DMS 273 (cell line): ENCODE results near the gene RPS6KB1.
A peak's percentile ranks its signal among the peaks of the same experiment; 100 is the strongest.
"Not testable (repeated sequence)": the region's sequence is repeated elsewhere in the genome, so short reads cannot be mapped to it uniquely, and the experiment has no call there.

Source experiments
- DNase-seq: peaks from one replicate; lab custom pipeline; 2025; ENCODE audit not compliant: unreplicated experiment; lab: John Stamatoyannopoulos, UW

Gene RPS6KB1

DNA sequence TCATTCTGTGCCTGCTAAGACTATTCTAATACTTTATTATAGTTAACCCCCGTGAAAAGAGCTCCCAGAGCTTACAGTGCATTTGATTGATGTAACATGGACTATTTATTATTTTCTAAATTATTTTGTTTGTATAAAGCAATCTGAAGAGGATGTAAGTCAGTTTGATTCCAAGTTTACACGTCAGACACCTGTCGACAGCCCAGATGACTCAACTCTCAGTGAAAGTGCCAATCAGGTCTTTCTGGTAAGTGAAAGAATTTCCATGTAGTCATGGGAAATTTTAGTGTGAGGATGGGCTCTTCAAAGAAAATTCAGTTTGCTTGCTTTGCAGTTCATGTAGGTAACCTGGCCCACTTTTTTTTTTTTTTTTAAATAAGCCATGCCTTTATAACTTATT, 47.8 kb downstream of the RPS6KB1 start:
- not testable (repeated sequence) for DNase-seq

DNA sequence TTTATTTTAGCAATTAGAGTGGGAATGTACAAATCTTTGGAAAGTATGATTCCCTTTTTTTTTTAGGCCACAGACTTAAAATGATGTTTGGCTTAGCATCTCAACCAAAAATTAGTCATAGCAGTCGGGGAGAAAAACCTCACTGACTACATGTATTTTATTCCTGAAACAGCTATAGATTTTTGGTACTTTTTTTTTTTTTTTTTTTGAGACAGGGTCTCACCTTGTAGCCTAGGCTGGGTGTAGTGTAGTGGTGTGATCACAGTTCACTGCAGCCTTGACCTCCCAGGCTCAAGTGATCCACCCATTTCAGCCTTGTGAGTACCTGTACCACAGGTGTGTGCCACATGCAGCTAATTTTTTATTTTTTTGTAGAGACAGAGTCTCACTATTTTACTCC, 48.2 kb downstream of the RPS6KB1 start:
- DNase-seq = no peak

DNA sequence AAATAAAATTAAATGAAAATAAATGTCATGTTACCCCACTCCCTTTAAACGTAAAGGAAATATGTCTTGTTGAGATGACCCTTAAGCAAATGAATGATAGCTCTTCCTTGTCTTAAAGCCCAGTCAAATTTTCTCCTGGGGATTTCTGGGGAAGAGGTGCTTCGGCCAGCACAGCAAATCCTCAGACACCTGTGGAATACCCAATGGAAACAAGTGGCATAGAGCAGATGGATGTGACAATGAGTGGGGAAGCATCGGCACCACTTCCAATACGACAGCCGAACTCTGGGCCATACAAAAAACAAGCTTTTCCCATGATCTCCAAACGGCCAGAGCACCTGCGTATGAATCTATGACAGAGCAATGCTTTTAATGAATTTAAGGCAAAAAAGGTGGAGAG, 53.5 kb downstream of the RPS6KB1 start:
- DNase-seq = not testable (repeated sequence)

DNA sequence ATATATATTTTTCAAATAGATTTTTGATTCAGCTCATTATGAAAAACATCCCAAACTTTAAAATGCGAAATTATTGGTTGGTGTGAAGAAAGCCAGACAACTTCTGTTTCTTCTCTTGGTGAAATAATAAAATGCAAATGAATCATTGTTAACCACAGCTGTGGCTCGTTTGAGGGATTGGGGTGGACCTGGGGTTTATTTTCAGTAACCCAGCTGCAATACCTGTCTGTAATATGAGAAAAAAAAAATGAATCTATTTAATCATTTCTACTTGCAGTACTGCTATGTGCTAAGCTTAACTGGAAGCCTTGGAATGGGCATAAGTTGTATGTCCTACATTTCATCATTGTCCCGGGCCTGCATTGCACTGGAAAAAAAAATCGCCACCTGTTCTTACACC, 54.4 kb downstream of the RPS6KB1 start:
- not testable (repeated sequence) for DNase-seq

DNA sequence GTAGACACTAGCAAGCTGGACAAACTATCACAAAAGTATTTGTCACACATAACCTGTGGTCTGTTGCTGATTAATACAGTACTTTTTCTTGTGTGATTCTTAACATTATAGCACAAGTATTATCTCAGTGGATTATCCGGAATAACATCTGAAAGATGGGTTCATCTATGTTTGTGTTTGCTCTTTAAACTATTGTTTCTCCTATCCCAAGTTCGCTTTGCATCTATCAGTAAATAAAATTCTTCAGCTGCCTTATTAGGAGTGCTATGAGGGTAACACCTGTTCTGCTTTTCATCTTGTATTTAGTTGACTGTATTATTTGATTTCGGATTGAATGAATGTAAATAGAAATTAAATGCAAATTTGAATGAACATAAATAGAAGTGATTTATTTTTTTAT, 57.1 kb downstream of the RPS6KB1 start:
- no peak for DNase-seq

DNA sequence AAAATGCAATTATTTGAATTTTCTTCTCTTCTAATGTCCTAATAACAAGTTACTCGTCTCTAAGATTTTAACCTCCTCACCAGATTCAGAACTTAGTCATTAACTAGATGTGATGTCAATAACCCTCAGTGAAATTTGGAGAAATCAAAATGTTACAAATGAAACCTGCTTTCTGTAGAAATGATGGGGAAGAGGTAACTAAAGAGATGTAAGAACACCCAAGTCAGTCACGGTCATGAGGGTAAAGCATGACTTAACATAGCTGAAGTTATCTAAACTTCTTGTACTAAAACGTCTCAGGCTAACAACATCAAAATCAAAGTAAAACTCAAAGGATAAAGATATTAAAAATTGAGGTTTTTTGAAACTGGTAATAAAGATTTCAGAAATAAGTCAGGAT, 61.9 kb downstream of the RPS6KB1 start:
- DNase-seq = no peak

DNA sequence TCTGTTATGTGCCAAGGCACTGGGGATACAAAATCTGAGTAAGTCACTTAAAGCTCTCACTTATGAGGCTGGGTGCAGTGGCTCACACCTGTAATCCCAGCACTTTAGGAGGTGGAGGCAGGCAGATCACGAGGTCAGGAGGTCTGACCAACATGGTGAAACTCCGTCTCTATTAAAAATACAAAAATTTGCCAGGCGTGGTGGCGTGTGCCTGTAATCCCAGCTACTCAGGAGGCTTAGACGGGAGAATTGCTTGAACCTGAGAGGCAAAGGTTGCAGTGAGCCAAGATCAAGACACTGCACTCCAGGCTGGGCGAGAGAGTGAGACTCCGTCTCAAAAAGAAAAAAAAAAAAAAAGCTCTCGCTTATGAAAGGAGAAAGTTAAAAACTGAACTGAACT, 66.7 kb downstream of the RPS6KB1 start:
- not testable (repeated sequence) for DNase-seq

DNA sequence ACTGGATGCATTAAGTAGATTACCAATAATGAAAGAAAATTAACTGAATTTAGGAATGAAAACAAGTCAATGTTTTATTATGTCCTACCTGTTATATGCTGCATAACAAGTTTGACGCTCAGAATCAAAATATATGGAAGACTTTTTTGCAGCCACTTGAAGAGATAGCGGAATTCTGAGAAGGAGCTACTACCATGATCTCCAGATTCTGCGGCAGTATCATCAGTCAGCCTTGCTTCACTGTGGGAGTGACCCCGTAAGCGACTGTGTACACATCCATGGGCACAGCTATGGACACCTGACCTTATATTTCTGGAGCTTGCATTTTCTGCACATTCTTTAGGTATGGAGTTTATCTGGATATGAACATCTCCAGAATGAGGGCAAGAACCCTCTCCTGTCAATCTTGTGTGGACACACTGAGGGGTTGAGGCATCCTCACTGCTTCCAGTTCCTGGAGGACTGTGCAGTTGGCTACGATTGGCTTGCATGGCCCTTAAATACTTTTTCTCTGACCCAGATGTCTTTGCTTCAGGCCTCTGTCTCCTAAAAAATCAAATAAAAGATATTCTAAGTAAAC, 69.9 kb downstream of the RPS6KB1 start:
- no peak for DNase-seq

DNA sequence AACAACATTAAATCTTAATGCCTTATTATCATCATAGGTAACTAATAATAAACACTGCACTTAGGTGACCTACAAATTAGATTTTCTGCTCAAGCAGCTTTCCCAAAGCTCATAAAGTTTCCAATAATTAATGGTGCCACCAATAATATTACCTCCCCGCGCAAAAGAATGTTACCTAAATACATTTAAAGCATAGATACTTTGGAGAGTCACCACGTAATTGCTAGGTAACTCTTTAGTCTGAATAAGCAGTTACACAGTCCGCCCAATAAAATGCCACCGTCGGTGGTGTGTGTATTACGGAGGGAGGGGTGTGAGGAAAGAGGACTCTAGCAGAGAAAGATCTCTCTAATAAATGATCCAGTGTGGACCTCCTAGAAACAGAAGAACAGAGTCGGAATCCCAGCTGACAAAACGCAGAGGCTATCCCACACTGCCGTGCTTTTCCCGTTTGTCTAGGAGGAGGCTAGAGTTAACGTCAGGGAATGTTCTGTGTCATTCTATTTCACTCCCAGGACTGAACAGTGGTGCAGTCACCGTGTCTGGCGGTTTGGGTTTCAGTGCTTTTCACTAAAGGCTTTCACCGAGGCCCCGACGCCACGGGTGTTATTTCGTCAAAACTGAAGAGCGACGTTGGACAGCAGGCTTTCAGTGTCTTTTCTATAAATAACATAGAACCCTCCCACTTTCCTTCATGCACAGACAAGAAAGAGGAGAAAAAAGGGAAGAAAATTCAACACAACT, 71.0 kb downstream of the RPS6KB1 start:
- peak; percentile 69 for DNase-seq

DNA sequence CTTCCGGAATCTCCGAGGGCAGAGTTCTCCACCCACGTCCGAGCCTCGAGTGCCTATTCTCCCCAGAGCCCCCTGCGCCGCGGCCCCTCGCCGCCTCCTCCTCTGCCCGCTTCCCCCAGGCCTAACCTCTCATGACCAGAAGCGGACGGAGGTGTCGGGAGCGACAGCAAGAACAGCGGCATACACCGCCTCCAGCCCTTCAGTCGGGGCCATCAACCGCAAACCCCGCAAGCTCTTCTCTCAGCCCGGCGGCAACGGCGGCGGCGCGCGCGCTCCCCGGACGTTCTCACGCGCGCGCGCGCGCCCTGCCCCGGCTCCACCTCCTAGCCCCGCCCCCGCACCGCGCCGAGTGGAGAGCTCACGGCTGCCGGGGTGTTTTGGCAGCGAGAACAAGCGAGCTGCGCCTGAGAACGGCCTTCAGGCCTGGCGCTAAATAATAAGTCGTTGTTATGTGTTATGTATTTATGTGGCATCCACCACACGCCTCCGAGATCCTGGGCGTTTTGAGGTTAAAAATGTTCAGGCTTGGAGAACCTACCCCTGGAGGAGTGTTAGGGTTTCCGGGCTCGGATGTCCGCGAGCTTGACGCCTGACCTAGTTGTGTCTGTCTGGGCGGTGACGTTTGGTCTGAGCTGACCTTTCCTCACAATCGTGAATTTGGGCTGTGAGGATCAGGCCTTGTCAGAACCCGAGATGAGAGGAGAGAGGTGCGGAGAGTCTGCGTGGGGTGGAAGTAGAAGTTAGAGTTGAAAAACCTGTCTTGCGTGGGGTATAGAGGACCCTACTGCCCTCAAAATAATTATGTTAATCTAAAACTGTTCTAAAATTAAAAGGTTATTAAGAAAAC, 71.8 kb downstream of the RPS6KB1 start, which contains the start of gene RNFT1:
TSS of gene RNFT1 (minus strand) at position 259 of the 847 bp plus-strand sequence. CDS start at position 182, 77 bp downstream.
- peak; percentile 98 for DNase-seq

DNA sequence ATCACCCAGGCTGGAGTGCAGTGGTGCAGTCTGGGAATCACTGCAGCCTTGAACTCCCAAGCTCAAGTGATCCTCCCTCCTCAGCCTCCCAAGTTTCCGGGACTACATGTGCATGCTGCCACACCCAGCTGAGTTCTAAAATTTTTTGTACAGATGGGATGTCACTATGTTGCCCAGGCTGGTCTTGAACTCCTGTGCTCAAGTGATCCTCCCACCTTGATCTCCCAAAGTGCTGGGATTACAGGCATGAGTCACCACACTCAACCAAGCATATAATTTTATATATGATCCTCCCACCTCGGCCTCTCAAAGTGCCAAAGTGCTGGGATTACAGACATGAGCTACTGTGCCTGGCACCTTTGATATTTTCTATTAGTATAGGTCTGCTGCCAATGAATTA, 78.8 kb downstream of the RPS6KB1 start:
- not testable (repeated sequence) for DNase-seq

DNA sequence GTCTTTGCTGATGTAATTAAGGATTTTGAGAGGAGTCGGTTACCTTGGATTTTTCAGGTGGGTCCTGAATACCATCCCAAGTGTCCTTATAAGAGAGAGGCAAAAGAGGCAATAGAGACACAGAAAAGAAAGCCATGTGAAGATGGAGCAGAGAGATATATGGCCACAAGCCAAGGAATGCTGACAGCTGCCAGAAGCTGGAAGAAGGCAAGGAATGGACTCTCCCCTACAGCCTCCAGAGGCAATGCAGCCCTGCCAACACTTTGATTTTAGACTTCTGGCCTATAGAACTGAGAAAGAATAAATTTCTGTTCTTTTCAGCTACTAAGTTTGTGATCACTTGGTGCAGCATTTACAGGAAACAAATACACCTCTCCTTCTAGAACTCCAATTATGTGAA, 79.9 kb downstream of the RPS6KB1 start:
- DNase-seq = peak; percentile 68

DNA sequence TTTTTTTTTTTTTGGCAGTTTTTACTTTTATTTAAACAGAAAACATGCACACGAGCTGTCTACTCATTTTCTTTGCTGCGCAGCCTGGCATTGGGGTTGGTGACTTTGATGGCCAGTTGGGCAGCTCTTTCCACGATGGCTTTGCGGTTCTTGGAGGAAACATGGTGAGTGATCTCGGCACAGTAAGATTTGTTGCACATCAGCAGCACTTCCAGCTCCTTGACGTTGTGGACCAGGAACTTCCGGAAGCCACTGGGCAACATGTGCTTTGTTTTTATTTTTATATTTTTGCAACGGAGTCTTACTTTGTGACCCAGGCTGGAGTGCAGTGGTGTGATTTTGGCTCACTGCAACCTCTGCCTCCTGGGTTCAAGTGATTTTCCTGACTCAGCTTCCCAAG, 80.6 kb downstream of the RPS6KB1 start:
- DNase-seq = not testable (repeated sequence)

DNA sequence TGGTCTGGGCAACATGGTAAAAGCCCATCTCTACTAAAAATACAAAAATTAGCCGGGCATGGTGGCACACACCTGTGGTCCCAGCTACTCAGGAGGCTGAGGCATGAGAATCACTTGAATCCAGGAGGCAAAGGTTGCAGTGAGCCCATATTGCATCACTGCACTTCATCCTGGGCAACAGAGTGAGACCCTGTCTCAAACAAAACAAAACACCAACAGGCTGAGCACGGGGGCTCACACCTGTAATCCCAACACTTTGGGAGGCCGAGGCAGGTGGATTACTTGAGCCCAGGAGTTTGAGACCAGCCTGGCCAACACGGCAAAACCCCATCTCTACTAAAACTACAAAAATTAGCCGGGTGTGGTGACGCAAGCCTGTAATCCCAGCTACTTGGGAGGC, 82.2 kb downstream of the RPS6KB1 start:
- DNase-seq = not testable (repeated sequence)

DNA sequence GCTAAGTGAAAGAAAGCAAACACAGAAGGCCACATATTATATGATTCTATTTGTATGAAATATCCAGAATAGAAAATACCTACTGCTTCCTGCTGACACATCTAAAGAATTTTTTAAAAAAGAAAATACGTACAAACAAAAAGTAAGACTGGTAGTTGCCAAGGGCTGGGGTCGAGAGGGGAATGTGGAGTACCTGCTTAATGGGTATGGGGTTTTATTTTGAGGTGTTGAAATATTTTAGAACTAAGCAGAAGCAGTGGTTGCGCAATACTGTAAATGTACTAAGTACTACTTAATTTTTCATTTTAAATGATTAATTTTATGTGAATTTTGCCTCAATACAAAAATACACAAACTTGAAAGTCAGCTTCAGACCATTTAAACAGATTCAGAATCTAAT, 103.7 kb downstream of the RPS6KB1 start:
- not testable (repeated sequence) for DNase-seq
